Stimulated activated CD4-positive, alpha-beta T cell treated with anti-CD3 and anti-CD28 coated beads, Interleukin-12 subunit alpha, Interleukin-12 subunit beta, amount 100 ng/mL, for 4 hours (primary cell): ENCODE data around the gene MYBPH.

Experiments used
- DNase-seq: peaks from one replicate; pipeline ENCODE4 v3.0.0-alpha.2; 2020

MYBPH gene

DNA sequence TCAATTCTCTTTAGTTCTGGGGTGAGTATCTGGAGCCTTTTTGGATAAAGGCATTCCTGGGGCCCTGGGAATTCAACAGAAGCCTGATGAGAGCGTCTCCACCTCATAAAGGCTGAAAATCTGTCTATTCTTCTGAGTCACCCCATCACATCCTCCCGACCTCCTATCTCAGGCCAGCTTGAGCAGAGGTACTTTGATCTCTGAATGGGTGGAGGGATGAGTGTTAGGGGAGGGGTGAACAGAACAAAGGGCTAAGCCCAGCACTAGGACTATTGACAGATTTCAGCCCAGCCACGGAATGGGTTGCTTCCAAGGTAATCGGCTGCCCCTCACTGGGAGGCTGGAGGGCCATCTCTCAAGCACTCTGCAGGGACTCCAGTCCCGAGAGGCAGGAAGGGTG, 2.5 kb upstream of the MYBPH start:
- DNase-seq = no peak

DNA sequence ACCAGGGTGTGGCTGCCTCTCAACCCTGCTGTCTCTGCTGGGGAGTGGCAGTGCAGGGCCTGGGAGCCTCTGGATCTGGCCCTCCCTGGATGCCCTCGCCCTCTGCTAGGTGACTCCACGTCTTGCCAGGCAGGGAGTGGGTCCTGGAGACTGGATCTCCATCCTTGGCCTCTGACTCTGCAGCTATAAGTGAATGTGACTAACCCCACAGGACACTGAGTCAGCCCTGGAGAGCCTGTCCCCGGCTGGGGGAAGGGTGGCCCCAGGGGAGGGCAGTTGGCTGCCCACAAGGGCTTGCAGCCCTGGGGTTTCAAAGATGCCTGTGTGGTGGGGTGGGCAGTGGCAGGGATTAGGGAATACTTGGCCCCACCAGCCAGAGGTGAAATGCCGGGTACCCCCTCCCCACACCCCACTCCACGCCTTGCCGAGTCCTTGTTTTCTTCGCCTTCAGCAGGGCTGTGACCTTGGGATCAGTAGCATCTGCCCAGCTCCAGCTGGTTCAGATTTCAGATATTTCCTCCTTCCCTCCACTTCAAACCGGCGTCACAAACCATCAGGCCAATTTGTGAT, 1.9 kb upstream of the MYBPH start:
- no peak for DNase-seq

DNA sequence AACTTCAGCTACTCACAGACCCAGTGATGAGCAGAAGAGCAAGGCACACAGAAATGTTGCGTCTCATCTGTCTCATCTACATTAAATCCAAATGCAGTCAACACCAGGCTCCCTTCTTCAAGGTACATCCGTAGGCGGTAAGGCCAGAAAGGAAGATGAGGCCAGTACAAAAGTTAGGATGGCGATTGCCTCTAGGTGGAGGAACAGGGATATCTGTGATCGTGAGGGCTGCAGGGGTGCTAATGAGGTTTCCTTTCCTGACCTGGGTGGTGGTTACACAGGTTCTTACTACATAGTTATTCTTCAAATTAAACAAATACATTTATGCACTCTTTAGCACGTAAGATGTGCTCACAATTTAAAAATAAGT, 1.4 kb upstream of the MYBPH start:
- no peak for DNase-seq

DNA sequence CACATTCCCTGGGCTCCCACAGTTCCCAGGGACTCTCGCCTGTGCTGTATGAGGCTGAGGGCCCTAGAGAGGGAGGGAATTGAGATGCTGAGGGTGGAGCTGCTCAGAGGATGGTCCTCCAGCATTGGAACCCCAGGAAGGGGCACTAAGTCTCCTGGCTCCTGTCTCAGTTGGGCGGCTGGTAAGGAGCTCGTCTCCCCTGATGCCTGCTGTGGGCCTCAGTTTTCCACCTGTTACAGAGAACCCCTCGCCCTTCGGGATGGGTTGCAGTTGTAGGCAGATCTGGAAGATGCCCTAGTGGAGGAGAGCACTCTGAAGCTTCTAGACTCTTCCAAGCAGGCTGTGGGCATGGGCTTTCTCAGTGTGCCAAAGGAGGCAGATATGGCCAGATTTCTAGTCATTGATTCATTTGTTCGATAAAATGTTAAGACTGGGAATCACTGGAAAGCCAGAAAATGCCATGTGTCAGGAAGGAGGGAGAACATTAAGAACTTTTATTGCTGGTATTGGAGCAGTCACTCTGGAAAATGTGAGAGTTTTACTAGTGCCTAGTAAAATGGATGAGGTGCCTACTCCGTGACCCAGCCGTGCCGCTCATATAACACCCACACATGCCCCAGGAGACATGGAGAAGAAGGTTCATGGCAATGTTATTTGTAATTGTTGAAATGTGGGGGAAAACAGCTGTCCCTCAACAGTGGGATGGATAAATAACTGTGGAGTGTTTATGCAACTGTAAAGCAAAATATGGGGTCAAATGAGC, 828 bp upstream of the MYBPH start:
- no peak for DNase-seq

DNA sequence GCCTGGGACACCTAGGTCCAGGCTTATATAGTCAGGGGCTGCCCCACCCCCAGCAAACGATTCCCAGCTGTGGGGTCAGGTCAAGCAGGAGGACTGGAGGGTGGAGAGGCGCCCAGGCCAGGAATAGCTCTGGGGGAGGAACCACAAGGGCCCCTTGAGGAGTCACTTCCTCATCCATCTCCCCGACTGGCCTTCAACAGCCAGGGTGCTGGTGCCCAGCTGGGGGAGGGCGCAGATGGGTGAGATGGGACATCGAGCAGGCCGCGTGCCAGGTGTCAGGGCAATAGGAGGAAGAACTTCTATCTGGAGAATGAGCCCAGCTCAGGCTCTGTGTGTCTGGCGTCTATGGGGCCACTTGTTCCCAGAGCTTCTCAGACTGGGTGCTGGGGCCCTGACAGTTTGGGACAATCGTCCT, 208 bp upstream of the MYBPH start:
- DNase-seq = no peak

DNA sequence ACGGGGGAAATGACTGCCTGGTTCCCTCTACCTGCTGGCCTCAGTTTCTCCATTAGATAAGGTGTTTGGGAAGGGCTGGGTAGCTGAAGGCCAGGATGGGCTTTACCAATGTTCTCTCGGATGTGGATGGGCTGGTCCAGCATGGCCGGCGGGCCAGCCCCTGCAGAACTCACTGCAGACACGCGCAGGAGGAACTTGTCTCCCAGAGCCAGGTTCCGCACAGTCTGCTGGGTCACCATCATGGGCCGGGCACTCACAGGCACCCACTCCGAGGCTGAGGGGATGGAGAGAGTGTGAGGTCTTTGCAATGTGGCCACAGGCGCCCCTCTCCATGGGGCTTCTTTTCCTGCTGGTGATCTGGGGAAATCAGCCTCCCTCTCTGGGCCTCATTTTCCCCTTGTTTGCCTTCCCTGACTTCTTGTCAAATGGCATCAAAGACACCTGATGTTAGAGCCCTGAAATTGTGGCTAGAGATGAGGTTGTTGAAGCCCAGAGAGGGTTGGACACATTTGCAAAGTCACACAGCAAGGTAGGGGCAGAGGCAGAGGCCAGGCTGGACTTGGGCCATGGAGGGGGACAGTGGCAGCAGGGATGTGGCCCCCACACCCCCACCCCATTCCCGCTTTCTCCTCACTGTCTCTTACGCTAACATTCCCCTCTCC, 1.2 kb downstream of the MYBPH start:
- DNase-seq = no peak

DNA sequence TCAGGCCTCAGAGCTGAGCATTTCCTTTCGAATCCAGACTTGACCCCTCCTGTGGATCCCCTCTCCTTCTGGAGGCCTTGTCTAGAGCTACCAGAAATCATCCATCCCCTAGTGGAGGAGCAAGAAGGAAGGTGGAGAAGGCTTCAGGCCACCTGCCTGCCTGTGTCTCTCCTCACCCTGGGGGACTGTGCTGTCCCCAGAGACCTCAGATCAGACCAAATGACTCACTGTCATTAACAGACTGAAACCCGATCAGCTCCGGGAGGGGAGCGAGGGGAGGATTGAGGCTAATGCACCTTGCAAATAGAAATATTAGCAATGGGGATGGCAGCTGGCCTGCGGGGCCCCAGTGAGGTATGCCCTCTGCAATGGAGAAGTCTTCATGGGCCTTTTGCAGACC, 2.1 kb downstream of the MYBPH start:
- DNase-seq = no peak

DNA sequence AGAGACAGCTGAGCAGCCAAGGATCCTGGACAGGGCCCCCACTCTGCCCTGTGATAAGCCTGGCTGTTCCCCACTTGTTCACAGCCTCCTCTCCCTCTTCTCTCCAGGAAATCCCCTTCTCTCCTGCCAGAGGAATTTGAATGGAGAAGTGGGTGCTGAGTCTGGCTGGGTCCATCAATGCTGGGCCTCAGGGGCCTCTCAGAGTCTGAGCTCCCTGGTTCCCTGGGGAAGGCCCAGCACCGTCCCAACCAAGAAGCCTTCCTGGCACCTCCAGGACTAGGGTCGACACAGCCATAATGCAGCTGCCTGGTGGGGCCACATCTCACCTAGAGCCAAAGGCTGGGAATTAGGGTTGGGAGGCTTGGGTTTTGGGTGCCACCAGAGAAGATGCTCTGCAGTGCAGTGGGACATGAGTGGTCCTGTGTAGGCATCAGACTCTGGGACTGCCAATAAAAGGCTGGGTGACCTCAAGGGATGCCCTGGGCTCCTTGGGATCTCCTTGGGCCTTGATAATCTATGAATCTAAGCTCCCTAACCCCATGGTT, 2.5 kb downstream of the MYBPH start:
- no peak for DNase-seq

DNA sequence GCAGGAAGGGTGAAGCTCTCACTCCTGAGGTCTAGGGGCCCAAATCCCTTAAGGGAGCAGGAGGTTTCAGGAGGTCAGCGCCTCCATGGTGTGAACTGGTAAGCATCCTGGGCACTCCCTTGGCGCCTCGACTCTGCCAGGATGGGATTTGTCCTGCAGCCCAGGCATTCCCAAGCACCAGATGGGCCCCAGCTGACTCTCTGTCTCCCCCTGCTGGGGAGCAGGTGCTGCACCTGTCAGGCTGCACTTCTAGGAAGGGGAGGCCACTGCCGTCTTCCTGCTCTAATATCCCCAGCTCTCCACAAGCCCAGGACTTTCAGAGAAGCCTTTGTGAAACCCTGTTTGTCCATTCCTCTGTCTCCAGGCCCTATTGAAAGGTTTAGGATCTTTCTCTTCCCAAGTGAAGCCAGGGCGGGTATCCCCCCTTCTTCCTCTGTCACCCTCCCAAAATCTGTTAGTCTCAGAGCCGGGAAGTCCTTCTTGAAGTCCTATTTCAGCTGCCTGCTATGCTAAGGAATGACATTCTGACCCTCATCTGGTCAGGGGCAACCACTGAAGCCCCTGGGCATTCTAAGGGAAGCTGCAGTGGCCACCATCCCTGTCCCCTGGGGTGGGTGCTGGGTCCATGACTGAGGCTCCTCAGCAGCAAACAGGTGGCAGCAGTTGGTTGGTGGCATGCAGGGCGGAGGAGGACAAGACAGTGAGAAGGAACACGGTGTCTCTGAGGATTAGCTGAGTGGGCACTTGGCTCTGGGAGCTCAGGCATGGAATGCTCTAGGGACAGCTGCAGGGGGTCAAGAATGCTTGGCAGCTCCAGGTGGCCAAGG, 3.2 kb downstream of the MYBPH start:
- DNase-seq = peak; percentile 43

DNA sequence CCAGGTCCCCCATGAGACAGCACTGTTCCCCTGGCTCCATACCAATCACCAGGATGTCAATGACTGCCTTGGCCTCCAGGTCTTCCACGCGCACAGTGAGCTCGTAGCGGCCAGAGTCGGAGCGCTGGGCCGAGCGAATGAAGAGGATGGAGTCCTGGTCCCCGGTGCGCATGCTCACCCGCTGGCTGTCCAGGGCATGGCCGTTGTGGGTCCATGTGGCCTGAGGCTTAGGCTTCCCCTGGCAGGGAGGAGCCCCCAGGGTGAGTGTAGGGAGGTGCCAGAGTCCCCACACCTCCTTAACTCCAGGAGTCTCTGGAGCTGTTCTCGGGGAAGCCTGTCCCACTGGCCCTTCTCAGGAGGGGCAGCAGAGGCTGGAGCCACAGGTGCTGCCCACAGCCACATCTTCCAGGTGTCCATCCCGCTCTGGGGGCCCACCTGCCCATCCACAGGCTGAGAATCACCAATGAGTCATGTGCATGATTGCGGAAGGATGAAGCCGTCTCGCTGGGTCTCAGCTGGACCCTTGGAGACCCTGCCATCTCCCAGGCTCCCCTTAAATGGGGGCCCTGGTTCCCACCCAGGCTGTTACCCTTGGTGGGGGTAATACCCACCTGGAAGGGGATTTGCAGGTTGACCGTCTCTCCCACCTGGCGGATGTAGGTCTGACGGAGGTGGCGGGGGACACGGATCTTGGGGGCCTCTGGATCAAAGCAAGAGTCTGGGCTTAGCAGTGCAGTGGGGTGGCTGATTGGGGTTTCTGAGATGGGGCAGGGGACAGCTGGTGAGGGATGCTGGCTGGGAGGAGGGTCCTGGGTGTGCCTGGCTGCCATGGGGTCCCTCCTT, 4.1 kb downstream of the MYBPH start:
- no peak for DNase-seq

DNA sequence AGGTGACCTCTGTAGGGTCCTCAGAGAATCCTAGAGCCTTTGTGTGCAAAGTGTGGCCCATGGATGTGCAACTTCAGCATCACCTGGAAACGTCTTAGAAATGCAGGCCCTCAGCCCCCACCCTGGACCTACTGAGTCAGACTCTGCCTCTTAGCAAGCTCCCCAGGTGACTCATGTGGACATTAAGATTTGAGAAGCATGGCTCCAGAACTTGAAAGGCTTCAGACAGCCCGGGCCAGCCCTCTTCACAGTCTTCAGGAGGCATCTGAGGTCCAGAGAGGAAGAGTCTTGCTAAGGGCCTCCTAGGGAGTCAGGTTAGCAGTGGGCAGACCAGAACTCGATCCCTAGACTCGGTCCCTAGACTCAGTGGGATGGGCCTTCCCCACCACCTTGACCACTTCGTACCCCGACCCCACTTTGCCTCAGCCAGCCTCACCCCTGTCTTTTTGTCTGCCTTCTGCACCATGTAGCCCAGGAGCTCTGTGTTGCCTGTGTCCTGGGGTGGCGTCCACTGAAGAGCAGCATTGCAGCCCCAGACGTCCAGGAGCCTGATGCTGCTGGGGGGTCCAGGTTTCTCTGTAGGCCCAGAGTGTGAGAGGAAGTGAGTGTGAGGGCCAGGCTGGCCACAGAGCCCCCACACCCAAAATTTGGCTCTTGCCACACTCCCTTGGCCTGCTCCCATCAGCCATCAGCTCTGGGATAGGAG, 4.8 kb downstream of the MYBPH start:
- no peak for DNase-seq

DNA sequence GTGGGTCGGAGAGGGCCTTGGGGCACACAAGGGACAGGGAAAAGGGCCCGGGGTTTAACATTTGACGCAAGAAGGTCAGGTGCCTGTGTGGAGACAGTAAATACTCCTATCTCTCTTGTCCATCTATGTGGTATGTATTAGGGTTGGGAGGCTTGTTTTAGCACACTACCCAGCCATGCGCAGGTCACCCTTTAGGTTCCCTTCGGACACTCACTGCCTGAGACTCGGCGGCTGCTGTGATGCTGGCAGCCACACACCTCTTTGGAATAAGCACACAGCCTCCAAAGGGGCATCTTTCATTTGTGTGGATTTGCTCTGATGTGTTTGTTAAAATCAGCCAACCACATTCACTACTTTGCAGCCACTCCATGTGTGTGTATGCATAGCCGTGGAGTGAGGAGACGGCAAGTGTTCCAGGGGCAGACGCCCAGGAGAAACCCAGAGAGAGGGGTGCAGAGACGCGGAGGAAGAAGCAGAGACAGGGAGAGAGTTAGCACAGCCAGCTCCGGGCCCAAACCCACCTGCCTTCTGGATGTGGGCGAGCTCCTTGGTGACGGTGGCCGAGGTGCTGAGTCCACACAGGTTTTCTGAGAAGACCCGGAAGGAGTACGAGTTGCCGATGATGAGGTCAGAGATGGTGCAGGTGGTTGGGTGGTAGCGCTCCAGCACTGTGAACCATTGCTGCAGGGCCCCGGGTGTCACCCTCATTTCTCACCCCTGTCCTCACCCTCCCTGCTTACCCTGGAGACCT, 5.7 kb downstream of the MYBPH start:
- DNase-seq = no peak

DNA sequence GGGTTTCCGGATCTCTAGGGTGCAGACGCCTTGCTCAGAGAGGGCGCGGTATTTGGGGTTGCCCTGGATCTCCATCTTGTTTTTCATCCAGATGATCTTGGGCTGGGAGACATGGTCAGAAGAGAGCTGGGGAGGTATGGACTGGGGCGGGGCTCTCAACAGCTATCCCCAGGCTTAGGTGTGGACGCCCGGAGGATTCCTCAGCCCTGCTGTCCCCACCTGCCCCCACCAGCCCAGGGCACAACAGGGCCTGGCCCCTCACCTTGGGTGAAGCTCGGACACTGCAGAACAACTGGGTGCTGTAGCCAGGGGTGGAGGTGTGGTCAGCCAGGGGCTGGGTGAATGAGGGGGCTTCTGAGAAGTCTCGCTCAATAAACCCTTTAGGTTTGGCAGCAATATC, 6.6 kb downstream of the MYBPH start:
- no peak for DNase-seq

DNA sequence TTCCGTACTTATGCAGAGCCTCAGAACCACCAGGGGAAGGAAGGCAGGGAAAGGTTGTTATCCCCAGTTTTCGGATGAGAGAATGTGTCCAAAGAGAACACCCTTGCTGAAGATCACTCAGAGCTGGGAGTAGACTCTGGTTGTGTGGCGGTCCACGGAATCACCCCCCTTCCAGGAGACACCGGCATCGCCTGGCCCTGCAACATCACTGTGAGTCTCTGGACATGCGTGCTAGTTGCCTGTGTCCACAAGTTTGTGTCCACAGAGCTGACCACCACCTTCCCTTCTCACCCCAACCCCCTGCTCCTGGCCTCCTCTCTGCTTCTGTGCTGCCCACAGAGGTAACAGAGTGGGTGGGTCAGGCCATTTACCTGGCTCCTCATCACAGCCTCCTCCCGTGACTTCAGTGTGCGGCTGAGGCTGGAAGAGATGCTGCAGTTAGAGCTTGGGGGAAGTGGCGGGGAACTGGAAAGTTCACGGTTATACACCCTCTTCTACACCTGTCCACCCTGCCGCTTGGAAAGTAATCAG, 7.3 kb downstream of the MYBPH start:
- DNase-seq = no peak

DNA sequence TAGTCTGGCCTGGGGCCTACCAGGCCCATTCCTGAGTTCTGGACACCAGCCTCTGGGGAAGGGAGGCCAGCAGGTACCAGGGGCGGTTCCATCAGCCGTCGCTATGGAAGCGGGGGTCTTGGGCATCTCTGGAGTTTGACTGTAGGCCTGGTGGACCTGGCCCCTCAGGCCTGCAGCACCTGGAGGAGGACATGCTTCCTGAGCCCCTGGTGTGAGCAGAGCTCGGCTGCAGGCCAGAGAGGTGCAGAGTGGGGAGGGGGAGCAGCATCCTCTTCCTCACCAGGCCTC, 7.8 kb downstream of the MYBPH start:
- DNase-seq = no peak

DNA sequence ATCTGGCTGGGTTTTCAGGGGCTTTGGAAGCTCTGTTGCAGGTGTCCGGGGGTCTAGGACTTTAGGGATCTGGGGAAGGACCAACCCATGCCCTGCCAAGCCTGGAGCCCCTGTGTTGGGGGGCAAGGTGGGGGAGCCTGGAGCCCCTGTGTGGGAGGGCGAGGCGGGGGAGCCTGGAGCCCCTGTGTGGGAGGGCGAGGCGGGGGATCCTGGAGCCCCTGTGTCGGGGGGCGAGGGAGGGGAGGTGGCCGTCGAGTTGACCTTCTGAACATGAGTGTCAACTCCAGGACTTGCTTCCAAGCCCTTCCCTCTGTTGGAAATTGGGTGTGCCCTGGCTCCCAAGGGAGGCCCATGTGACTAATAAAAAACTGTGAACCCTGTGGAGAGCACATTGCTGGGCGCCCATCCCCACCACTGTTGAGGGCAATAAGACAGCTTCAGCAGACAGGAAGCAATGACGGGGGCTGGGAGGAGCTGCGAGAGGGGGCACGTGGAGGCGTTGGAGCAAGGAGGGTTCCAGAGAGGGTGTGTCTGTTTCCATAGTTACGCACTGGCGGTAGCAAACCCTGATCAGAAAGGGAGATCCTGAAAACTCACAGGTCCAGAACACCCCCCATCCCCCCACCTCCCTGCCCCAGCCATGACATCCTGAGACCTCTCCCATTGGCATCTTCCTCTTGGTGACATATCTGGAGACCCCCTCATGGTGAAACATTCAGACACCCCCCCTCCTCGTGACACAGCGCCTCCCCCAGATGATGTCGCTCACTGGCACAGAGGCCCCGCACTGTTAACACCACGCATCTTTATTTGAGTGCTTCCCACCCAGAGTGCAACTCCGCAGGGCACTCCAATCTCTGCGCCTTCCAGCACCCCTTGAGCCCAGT, 8.4 kb downstream of the MYBPH start:
- no peak for DNase-seq

DNA sequence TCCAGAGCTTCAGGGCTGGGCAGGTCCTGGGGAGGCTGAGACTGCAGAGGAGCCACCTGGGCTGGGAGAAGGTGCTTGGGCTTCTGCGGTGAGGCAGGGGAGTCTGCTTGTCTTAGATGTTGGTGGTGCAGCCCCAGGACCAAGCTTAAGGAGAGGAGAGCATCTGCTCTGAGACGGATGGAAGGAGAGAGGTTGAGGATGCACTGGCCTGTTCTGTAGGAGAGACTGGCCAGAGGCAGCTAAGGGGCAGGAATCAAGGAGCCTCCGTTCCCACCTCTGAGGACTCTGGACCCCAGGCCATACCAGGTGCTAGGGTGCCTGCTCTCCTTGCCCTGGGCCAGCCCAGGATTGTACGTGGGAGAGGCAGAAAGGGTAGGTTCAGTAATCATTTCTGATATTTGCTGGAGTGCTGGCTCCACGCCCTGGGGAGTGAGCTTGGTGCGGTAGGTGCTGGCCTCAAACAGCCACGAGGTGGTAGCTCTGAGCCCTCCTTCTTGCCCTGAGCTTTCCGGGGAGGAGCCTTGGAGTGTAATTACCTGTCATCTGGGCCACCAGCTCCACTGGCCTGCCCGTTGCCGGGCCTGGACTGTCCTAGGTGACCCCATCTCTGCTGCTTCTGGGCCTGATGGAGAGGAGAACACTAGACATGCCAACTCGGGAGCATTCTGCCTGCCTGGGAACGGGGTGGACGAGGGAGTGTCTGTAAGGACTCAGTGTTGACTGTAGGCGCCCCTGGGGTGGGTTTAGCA, 9.3 kb downstream of the MYBPH start:
- DNase-seq = no peak

DNA sequence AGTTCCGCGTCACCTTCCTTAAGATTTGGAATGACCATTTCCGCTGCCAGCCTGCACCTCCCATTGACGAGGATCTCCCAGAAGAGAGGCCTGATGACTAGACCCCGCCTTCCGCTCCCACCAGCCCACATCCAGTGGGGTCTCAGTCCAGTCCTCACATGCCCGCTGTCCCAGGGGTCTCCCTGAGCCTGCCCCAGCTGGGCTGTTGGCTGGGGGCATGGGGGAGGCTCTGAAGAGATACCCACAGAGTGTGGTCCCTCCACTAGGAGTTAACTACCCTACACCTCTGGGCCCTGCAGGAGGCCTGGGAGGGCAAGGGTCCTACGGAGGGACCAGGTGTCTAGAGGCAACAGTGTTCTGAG, 9.8 kb downstream of the MYBPH start:
- DNase-seq = no peak
